ENCODE results near the gene NECTIN1.

GRCh38 chr11:119614222-119615002 lies 114.6 kb downstream of the NECTIN1 start:
- TF ChIP-seq CTCF (IDR thresholded peaks at IDR 0.05; ENCODE audit: poor library complexity) (no peak), EZH2phosphoT487 (IDR thresholded peaks at IDR 0.05; ENCODE audit: low read depth, severe bottlenecking, unreplicated experiment) (no peak)
